ENCODE measurements around the gene HES1. TPM values are rescaled to one million over a fixed set of nuclear protein-coding genes. Genes with fewer than 3 reads are reported as not detected.
"Not testable (repeated sequence)": the region's sequence is repeated elsewhere in the genome, so short reads cannot be mapped to it uniquely, and the experiment has no call there.

The HES1 gene
- total RNA-seq, 1 donor from 2014 or later = 127 TPM

DNA sequence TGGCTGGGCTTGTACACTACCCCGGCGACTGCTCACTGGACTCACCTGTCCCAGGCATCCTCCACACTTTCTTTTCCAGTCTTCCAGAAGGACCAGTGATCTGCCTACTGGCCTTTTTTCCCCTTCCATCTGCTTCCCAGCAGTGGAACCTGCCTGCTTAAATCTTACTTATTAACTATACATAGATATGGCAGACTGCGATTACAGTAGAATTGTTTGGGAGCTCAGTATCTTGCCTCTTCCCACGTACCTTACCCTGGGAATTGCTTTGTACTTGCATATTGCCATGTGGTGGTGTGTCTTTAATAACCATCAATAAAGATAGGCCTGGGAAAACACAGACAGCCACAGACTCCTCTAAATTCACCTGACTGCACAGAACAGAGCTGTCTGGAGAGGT lies 11.8 kb upstream of the HES1 start:
- DNase-seq (ENCODE audit: extremely low read depth, low read depth, low spot score) = no peak

DNA sequence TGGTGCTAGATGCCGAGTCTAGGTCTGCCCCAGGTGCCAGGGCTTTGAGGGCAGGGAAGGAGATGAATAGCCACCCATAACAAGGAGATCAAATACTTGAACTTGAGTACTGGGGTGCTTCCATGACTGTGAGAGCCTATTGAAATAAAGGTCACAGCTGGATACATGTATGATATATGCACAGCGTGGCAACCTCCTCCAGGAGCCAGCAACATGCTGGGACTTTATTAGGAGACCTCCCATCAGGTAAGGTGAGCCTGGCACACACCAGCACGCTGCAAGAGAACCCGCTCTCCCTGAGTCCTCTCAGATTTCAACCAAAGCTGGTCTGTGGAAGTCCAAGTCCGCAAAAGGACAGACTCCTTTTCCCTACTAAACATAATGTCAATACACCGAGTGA lies 10.5 kb upstream of the HES1 start:
- no peak for DNase-seq (ENCODE audit: extremely low read depth, low read depth, low spot score)

DNA sequence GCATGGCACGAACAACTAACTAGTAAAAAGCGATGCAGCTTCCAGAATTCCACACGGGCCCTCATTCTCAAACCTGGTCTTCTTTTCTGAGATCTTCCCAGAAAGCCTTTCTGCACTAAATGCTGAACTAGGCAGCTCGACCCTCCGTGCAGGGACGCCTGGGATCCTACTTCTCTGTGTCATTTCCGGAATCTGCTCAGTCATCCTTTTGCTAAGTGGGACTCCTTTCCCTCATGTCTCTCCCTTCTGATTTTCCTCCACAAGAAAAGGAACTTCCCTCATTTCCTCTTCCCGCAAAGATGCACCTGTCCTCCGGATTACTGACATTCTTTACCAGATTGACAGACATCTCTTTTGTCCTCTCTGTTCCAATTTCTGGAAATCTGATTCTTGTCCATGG lies 9.2 kb upstream of the HES1 start:
- DNase-seq (ENCODE audit: extremely low read depth, low read depth, low spot score) = no peak

DNA sequence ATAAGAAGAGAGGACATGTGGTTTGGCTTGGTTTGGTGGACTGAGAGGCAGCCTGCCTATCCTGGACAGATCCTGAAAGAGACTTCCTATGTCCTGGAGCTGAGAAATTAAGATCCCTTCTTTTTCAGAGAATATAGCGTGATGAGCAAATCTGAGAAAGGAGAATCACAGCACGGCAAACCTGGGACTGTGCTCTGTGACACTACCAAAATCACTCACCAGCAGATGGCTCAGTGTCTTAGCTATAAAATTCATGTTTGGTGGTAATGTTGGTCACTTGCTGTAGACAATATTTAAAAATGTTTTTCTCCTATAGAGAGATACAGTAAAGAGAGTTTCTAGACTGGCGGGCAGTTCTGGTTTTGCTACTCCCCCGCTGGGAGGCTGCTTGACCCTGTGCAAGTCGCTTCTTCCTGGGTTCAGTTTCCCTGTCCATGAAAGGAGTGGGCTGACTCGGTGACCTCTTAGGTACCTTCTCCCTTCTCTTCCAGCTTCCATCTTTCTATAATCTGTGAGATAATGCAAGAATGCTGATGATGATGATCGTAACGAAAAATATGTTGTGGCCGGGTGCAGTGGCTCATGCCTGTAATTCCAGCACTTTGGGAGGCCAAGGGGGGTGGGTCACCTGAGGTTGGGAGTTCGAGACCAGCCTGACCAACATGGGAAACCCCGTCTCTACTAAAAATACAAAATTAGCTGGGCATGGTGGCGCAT lies 7.6 kb upstream of the HES1 start:
- no peak for DNase-seq (ENCODE audit: extremely low read depth, low read depth, low spot score)

DNA sequence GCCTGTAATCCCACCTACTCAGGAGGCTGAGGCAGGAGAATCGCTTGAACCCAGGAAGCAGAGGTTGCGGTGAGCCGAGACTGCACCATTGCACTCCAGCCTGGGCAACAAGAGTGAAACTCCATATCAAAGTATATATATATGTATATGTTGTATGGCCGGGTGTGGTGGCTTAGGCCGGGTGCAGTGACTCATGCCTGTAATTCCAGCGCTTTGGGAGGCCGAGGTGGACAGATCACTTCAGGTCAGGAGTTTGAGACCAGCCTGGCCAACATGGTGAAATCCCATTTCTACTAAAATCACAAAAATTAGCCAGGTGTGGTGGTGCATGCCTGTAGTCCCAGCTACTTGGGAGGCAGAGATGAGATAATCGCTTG lies 7.0 kb upstream of the HES1 start:
- DNase-seq (ENCODE audit: extremely low read depth, low read depth, low spot score) = not testable (repeated sequence)

DNA sequence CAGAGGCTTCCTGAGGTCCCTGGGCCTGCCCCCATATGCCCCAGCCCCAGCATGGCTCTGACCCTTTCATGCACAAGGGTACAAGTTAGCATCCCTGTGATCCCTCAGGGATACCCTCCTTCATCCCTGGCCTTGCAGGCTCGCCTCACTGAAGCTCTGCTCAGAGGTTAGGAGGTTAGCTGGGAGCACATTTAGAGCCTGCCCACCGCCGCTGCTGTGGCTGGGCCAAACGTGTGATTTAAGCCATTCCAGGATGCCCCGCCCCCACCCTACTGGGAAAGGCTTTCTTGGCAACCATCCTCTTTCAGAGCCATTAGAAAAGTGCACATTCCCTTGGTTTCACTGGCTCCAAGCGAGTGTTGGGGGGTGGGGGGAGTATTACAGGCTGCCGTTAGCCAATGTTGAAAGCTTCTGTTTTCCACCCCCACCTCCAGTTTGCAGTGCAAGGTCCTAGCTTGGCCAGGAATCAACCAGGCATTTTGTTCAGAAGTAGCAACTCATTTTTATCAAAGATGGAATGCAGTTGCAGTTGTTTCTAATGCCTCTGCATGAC lies 6.3 kb upstream of the HES1 start:
- no peak for DNase-seq (ENCODE audit: extremely low read depth, low read depth, low spot score)

DNA sequence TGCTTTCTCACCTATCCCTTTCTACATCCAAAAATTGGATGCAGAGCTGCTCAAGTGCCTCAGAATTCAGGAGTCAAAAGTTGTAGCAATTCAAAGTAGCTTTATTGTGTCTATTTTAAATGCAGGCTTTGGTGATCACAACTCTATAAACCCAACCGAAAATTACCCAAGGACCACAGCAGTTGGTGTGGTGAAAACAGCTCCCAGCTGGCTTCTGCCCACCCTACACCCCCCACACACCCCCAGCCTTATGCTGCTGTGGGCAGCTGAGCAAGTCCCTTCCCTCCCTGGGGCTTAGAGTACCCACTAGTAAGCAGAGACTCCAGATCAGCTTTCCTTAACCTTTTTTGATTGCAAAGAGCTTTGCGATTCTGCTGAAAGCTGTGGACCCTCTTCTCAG lies 5.8 kb upstream of the HES1 start:
- no peak for DNase-seq (ENCODE audit: extremely low read depth, low read depth, low spot score)

DNA sequence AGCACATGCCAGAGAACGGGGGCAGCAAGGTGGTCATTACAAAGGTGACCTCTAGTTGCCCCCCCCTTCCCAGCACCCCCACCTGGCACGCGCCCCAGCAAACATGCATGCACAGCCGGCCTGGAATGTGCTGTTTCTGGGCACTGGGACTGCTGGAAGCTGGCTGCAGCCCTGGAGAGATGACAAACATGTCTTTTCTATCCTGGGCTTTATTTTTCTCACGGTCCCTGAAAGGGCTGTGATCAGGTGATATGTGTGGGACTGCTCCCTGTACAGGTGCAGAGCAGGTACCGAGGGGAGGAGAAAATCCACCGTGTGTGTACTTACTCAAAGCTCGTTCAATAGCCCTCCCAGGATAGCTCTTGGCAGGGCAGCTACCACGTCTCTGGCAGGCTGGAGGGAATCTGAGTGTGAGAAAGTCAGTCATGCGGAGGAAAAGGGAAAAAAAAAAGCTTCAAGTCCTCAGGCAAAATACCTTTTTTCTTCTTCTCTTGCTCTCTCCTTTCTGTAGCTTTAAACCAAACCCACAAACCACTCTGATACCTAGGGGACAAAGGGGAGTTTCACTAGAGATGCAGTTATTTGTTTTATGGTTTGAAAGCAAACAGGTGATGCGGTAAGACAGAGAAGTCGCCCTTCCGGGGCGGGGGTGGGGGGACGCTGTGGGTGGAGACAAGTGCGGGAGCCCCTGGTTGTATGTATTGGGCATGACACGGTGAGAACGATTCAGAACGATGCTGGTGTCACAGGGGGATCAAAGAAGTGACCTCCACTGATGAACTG lies 5.0 kb upstream of the HES1 start:
- no peak for DNase-seq (ENCODE audit: extremely low read depth, low read depth, low spot score)

DNA sequence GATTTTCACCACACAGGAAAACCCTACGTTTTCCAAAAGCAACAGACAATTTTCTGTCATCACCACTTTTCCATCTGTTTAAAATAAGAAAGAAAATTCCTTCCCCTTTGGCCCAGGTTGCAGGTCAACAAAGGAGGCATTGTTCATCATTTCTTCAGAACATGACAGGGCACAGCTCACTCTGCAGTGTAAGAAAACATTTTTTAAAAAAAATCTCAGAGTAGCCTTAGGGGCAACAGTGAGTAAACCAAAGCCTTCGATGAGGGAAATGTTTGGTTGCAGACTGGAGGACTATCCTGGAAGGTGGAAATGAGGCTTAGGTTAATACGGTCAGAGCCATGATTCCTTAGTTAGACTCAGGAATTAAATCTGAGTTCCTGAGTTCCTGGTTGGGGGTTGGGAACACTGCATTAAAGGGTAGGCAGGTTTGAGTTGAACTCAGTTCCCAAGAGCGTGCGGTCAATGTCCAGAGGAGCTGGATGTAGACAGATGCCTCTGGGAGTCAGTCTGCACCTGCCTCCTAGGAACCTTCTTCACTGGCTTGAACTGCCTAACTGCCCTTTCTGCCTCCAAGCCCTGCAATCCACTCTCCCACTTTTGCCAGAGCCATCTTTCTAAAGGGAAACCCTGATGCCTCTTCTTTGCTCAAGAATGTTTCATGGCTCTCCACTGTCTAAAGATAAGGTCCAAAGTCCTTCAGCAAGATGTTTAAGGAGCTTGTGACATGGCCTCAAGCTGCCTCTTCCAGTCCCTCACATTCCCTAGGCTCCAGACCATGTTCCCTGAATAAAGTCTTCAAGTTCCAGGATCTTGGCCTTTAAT lies 3.3 kb upstream of the HES1 start:
- no peak for DNase-seq (ENCODE audit: extremely low read depth, low read depth, low spot score)

DNA sequence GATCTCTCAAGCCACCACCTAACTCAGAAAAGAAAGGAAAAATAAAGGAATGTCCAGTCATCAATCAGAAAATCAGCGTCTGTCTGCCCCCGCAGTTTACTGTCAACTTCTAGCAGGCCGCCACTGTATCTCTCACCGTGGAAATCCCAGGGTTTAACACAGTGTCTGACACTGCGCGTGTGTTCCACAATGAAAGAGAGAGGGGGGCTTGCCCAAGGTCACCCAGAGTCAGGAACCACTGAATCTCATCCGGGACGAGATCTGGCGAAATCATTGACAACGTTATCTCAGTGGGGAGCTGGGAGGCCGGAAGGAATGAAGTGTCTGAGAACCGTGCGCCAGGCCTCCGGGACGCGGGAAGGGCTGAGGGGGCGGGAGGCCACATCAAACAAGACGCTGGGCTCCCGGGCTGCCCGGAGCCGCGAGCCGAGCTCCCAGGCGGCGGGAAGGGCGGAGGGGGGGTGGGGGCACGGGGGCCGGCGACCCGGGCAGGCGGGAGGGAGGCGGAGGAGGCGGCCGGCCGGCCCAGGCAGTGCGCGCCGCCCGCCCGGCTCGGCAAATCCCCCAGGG lies 2.2 kb upstream of the HES1 start:
- no peak for DNase-seq (ENCODE audit: extremely low read depth, low read depth, low spot score)

DNA sequence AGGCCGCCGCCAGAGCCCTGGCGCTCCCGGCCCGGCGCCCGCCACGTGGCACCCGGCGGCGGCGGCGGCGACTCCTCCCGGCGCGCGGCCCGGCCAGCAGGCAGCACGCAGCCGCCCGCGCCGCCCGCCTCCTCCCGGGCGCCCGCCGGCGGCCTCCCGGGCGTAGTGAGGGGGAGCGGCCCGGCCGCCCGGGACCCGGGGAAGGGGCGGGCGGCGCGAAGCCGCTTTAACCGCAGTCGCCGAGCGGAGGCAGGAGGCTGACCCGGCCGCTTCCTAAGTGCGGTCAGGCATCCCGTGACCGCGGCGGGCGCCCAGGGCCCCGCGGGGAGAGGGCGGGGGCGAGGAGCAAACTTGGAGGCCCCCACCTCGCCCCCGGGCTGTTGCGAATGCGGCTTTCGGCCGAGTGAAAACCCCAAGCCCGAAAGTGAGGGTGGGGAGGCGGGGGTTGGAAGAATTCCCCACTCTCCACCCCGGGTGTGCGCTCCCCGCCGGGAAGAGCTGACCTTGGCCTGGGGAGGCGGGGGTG lies 1.7 kb upstream of the HES1 start:
- no peak for DNase-seq (ENCODE audit: extremely low read depth, low read depth, low spot score)

DNA sequence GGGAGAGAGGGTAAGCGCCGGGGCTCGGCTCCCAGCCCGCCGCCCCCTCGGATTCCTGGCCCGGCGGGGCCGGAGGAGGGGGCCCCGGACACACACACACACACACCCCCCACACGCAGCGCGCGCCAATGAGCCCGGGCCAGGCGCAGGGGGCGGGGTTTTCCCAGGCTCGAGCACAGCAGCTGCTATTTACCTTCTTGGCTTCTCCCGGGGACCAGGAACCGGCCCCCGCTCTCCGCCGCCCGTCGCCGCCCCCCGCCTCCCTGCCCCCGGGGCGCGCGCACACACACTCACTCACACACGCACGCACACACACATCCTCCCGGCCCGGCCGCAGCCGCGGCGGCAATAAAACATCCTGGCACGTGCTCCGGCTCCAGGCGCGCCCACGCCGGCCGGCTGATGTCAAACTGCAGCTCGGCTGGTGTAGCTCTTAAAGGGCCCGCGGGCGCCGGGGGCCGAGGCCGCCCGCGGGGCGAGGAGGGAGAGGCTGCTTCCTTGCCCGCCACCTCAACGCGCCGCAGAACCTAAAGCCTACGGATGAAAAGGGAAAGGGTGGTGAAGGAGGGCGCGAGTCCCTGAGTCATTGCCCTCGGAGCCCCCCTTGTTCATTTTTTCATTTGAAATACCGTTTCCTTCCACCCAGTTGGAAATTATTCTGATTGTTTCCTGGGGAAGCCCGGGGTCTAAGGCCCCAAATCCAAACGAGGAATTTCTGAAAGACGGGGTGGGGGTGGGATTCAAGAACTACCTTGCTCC lies 1.0 kb upstream of the HES1 start:
- DNase-seq (ENCODE audit: extremely low read depth, low read depth, low spot score) = no peak

DNA sequence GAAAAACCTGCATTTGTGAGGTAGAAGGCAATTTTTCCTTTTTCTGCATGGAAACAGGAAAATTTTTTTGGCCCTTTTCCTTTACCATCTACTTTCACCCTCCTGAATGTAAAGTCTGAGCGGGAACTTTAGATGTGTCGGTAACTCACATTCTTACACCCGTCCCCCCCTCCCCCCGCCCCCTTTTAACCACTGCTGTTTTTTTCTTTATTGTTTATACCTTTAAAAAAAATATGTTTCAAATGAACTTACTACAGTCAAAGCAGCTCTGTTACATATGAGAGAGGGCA lies 487 bp upstream of the HES1 start:
- DNase-seq (ENCODE audit: extremely low read depth, low read depth, low spot score) = no peak

DNA sequence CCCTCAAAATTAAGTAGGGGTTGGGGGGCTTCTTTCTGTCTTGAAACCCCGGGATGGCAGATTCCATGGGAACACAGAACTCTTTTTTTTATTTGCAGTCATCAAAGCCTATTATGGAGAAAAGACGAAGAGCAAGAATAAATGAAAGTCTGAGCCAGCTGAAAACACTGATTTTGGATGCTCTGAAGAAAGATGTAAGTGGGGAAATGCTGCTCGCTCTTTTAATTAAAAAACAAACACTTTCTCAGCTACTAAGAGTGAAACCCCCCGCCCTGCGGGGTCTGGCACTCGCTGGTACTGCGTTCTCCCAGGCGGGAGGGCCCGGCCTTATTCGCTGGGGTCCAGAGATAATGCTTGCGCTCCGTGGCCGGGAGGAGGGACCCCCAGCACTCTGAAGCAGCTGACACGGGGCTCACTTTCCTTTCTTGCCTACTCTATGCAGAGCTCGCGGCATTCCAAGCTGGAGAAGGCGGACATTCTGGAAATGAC lies 615 bp downstream of the HES1 start:
- DNase-seq (ENCODE audit: extremely low read depth, low read depth, low spot score) = no peak

DNA sequence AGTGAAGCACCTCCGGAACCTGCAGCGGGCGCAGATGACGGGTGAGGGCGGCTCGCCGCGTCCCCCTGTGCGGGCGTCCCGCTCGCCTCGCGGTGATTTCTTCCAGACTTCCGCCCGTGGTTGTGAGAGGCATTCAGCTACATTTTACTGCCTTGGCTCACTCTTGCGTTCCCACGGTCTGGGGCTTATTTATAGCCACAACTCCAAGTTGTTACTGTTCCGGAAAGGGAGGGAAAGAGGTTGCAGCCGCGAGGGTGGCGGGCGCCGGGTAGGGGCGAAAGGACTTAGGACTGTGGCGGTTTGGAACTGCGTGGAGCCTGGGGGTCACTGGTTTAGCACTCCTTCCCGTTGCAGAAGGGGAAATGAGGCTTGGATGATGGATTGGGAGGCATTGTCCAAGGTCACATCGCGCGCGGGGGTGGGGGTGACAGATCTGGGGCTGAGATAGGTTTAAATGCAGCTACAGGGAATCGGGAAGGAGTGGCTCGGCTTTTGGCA lies 1.1 kb downstream of the HES1 start:
- DNase-seq (ENCODE audit: extremely low read depth, low read depth, low spot score) = no peak

DNA sequence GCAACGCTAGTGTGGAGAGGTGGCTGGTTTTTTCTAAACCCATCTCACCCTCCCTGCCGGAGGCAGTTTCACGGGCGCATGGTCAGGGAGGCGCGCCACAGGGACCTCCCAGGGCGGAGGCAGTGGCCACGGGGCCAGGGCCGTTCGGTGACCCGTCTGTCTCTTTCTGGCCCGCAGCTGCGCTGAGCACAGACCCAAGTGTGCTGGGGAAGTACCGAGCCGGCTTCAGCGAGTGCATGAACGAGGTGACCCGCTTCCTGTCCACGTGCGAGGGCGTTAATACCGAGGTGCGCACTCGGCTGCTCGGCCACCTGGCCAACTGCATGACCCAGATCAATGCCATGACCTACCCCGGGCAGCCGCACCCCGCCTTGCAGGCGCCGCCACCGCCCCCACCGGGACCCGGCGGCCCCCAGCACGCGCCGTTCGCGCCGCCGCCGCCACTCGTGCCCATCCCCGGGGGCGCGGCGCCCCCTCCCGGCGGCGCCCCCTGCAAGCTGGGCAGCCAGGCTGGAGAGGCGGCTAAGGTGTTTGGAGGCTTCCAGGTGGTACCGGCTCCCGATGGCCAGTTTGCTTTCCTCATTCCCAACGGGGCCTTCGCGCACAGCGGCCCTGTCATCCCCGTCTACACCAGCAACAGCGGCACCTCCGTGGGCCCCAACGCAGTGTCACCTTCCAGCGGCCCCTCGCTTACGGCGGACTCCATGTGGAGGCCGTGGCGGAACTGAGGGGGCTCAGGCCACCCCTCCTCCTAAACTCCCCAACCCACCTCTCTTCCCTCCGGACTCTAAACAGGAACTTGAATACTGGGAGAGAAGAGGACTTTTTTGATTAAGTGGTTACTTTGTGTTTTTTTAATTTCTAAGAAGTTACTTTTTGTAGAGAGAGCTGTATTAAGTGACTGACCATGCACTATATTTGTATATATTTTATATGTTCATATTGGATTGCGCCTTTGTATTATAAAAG lies 1.8 kb downstream of the HES1 start:
- DNase-seq (ENCODE audit: extremely low read depth, low read depth, low spot score) = no peak

DNA sequence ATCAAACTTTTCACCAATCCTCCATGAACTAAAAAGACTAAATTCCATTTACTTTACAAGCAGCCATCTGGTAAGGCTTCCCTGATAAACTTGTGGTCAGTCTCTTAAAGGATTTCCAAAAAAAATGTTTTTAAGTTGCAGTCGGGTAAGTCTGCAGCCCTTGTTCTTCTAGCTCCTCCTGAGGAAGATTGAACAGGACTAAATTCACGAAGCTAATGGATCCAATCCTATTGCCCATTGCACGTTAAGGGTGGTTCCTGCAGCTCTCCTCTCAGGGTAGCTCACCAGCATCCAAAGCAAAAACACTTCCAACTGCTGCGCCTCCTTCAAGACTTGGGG lies 2.8 kb downstream of the HES1 start:
- no peak for DNase-seq (ENCODE audit: extremely low read depth, low read depth, low spot score)

DNA sequence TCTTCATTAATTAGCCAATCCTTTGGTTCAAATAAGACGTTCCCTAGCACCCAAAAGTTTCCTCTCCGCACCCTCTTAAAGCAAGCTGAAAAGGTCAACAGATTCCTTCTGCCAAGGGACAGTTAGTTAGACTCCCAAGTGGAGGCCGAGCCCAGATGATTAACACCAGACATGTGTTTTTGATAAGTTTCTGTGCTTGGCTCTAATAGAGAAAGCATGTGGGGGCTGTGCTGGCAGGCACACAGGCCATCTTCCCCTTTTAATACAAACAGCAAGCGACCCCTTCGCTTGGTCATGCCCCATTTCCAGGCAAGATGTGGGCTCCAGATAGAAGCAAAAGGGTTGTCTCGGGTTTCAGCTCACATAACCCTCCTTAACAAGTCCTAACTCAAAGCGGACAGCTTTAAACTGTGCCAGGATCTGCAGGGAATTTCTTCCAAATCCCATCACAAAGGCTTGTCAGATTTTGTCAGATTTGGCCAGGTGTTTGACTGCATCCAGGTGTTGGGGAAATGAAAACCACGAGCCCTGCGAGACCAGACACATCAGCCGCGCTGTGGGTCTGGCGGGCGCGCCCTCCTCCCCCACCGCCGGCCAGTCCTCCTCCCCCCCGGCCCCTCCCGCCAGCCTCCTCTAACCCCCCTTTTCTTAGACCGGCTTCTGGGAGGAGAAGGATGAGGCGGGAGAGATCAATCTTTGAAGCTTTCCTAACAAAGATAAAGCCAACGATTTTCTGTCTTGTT lies 3.3 kb downstream of the HES1 start:
- DNase-seq (ENCODE audit: extremely low read depth, low read depth, low spot score) = no peak
